Lower leg skin (tissue), 3 donors: ENCODE measurements around the gene OR8D4.

ENCODE experiments used
- CTCF ChIP-seq, 3 donors: fragments of 450-650 bp; IDR thresholded peaks; one replicate each; pipeline ENCODE4 v1.5.1; 2016; ENCODE audit warnings: antibody characterized with exemption in 3 of 3, mild to moderate bottlenecking in 3 of 3, moderate library complexity in 2 of 3
- POLR2A ChIP-seq, 2 donors: fragments of 450-650 bp; IDR thresholded peaks; one replicate each; pipeline ENCODE4 v1.6.1; 2016 to 2017; ENCODE audit warnings: antibody characterized with exemption in 2 of 2, mild to moderate bottlenecking in 1 of 2, moderate library complexity in 1 of 2

- TF ChIP-seq CTCF (IDR thresholded peaks at IDR 0.05), result no peak
- TF ChIP-seq POLR2A (IDR thresholded peaks at IDR 0.05), result no peak
These were observed 19.0 kb downstream of the OR8D4 start for GRCh38 chr11:123920943-123921342.
